ENCODE measurements around the gene KLHL12.

- TF ChIP-seq CTCF (optimal IDR thresholded peaks at IDR 0.05 in 1 of 3, IDR thresholded peaks at IDR 0.05 in 1 of 3, conservative IDR thresholded peaks at IDR 0.05 in 1 of 3; ENCODE audit: extremely low read depth in 1 of 3, insufficient read depth in 2 of 3, low read length in 3 of 3) (no peak), EZH2 (IDR thresholded peaks at IDR 0.05; ENCODE audit: low read length) (no peak)
Observed at GRCh38 chr1:202940561-202940960, 13.5 kb upstream of the KLHL12 start.
